Neuronal stem cell (in vitro differentiated cells): ENCODE measurements around the gene MGMT.

ENCODE experiments used
- DNase-seq: peaks from one replicate; pipeline ENCODE4 v3.0.0-alpha.2; 2013; ENCODE audit warnings: low spot score
- H2AFZ ChIP-seq: one replicate; pipeline ENCODE4 v1.6.1; 2013; ENCODE audit warnings: mild to moderate bottlenecking, low read length, inconsistent platforms
- H2AK5ac ChIP-seq: 2 replicates; pipeline ENCODE4 v1.6.1; 2013; ENCODE audit warnings: low read depth, mild to moderate bottlenecking, inconsistent platforms, low read length, moderate library complexity, mixed read lengths
- H2BK120ac ChIP-seq: 2 replicates; pipeline ENCODE4 v1.6.1; 2013; ENCODE audit warnings: low read depth, mild to moderate bottlenecking, inconsistent platforms, low read length, moderate library complexity, mixed read lengths
- H2BK12ac ChIP-seq: one replicate; pipeline ENCODE4 v1.6.1; 2013; ENCODE audit warnings: low read length, inconsistent platforms
- H2BK15ac ChIP-seq: 2 replicates; pipeline ENCODE4 v1.6.1; 2013; ENCODE audit warnings: mild to moderate bottlenecking, low read length, inconsistent platforms, mixed read lengths
- H2BK5ac ChIP-seq: one replicate; pipeline ENCODE4 v1.6.1; 2013; ENCODE audit warnings: inconsistent platforms, mild to moderate bottlenecking, low read length, moderate library complexity
- H3K14ac ChIP-seq: one replicate; pipeline ENCODE4 v1.6.1; 2013; ENCODE audit warnings: low read length, inconsistent platforms
- H3K18ac ChIP-seq: 2 replicates; pipeline ENCODE4 v1.6.1; 2013; ENCODE audit warnings: low read length, inconsistent platforms
- H3K23ac ChIP-seq: 2 replicates; pipeline ENCODE4 v1.6.1; 2013; ENCODE audit warnings: low read depth, mild to moderate bottlenecking, mixed read lengths, low read length, inconsistent platforms; ENCODE audit not compliant: poor library complexity
- H3K27ac ChIP-seq: replicated peaks from 3 replicates; pipeline ENCODE4 v1.5.1; 2013; ENCODE audit warnings: low read length, inconsistent platforms
- H3K27me3 ChIP-seq, 3 experiments: 2 replicates each; pipeline ENCODE4 v1.6.1; 2013; ENCODE audit warnings: low read length in 3 of 3, mild to moderate bottlenecking in 2 of 3, inconsistent platforms in 1 of 3, low read depth in 1 of 3, mixed read lengths in 1 of 3, moderate library complexity in 1 of 3; ENCODE audit not compliant: control insufficient read depth in 3 of 3, insufficient read depth in 3 of 3
- H3K36me3 ChIP-seq, 2 donors: replicated peaks in 1 of 2; 2 replicates each; pipeline ENCODE4 v1.6.1; 2013; ENCODE audit warnings: low read length in 2 of 2; ENCODE audit not compliant: control insufficient read depth in 2 of 2, insufficient read depth in 2 of 2
- H3K4ac ChIP-seq: 2 replicates; pipeline ENCODE4 v1.6.1; 2013; ENCODE audit warnings: inconsistent platforms, mild to moderate bottlenecking, low read length, moderate library complexity
- H3K4me1 ChIP-seq, 2 donors: 1 replicate in 1 of 2; 2 replicates in 1 of 2; pipeline ENCODE4 v1.6.1; 2013; ENCODE audit warnings: low read length in 2 of 2, low read depth in 1 of 2; ENCODE audit not compliant: control insufficient read depth in 2 of 2, insufficient read depth in 1 of 2
- H3K4me2 ChIP-seq: one replicate; pipeline ENCODE4 v1.6.1; 2013; ENCODE audit warnings: mild to moderate bottlenecking, low read length, inconsistent platforms; ENCODE audit not compliant: insufficient read depth, poor library complexity, severe bottlenecking
- H3K4me3 ChIP-seq, 2 donors: 2 replicates each; pipeline ENCODE4 v1.5.1; 2013; ENCODE audit warnings: low read length in 2 of 2, mild to moderate bottlenecking in 2 of 2, inconsistent platforms in 1 of 2, moderate library complexity in 1 of 2
- H3K79me1 ChIP-seq: one replicate; pipeline ENCODE4 v1.6.1; 2013; ENCODE audit warnings: low read depth, mild to moderate bottlenecking, inconsistent platforms, low read length, moderate library complexity
- H3K9ac ChIP-seq: one replicate; pipeline ENCODE4 v1.6.1; 2013; ENCODE audit warnings: mild to moderate bottlenecking, low read depth, low read length, inconsistent platforms; ENCODE audit not compliant: poor library complexity
- H3K9me3 ChIP-seq, 2 donors: replicated peaks in 1 of 2; 2 replicates each; pipeline versions ENCODE3 to v1.6.1; 2013; ENCODE audit warnings: low read length in 2 of 2, mild to moderate bottlenecking in 2 of 2, inconsistent platforms in 1 of 2, low read depth in 1 of 2, mixed read lengths in 1 of 2, moderate library complexity in 1 of 2; ENCODE audit not compliant: control insufficient read depth in 2 of 2, insufficient read depth in 1 of 2
- H4K8ac ChIP-seq: one replicate; pipeline ENCODE4 v1.6.1; 2013; ENCODE audit warnings: low read depth, mild to moderate bottlenecking, inconsistent platforms, low read length, moderate library complexity
- H4K91ac ChIP-seq: one replicate; pipeline ENCODE4 v1.6.1; 2013; ENCODE audit warnings: low read length, low read depth, mild to moderate bottlenecking, inconsistent platforms; ENCODE audit not compliant: poor library complexity
- WGBS, 2 donors: extraction: QIAGEN DNeasy Blood & Tissue Kit; methylation state at CpG; one replicate each; pipeline ENCODE4 v1.1.7; 2013; ENCODE audit warnings: missing lambda C conversion rate in 2 of 2, mixed read lengths in 1 of 2; ENCODE audit not compliant: insufficient read length in 2 of 2, insufficient replicate concordance in 1 of 2; ENCODE audit errors: extremely low coverage in 2 of 2; 5-methylcytosine and 5-hydroxymethylcytosine counted together

Gene MGMT

DNA sequence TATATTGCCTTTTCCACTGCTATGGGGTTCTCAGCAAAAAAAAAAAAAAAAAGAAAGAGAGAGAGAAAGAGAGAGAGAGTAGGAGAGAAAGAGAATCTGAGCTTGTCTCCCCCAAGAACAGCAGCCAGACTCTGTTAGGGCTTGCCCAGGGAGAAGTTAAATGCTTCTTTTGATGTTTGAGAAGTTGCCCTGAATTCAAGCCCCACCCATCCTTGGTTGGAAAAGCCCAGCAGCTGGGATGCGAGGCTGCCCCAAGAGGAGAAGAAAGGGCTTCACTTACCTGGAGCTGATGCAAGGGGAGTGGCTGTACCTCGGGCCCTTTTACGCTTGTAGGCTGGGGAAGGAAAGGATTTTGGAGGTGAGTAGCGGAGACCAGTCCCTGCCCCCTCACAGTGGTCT, 20.9 kb upstream of the MGMT start:
- Histone ChIP-seq H3K36me3 (no peaks in the 10 kb centered on the region), H3K4me1 (peaks cover 0 to 2% of the 10 kb centered on the region in 2 donors), H3K9ac (no peak overlapping the region), H2AK5ac (no peak overlapping the region), H3K14ac (no peak overlapping the region), H3K4me3 (no peak overlapping the region), H2BK12ac (no peak overlapping the region), H3K4ac (no peak overlapping the region), H4K91ac (no peak overlapping the region), H3K23ac (no peak overlapping the region), H3K4me2 (no peak overlapping the region), H3K79me1 (no peaks in the 10 kb centered on the region), H2BK5ac (no peak overlapping the region), H3K18ac (no peak overlapping the region), H4K8ac (no peak overlapping the region), H2AFZ (no peak overlapping the region), H2BK15ac (no peak overlapping the region), H3K27me3 (no peaks in the 10 kb centered on the region), H3K9me3 (no peaks in the 10 kb centered on the region), H3K27ac (no peak overlapping the region), H2BK120ac (no peak overlapping the region)
- WGBS, 2 donors, result no CpG with 5 or more reads among the region's 4 CpGs
- DNase-seq, result no peak

DNA sequence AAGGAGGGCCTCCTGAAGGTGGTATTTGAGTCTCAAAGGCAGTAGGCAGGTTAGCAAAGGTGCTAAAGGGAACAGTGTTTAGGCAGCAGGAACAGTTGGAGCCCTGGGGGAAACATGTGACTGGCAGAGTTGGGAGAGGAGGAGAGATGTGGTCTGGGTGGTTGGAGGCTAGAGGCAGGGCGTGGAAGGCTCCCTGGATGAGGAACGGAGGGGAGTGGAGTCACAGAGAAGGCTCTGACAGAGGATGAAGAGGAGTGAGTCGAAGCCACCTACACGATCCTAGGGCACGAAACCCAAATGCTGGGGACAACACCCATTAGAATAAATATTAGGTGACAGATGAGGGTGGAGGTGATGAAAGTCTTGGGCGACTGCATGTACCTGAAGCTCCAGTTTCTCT, 19.6 kb upstream of the MGMT start:
- DNase-seq, result no peak
- H3K27ac ChIP-seq, result no peak overlapping the region
- H2BK120ac ChIP-seq, result no peak overlapping the region
- no peak overlapping the region for H3K4ac ChIP-seq
- H2AFZ ChIP-seq, result no peak overlapping the region
- no peaks in the 10 kb centered on the region for H3K79me1 ChIP-seq
- no peak overlapping the region for H3K4me3 ChIP-seq
- no peak overlapping the region for H3K18ac ChIP-seq
- no peak overlapping the region for H3K23ac ChIP-seq
- no peaks in the 10 kb centered on the region for H3K27me3 ChIP-seq
- no peak overlapping the region for H4K91ac ChIP-seq
- H3K4me1 ChIP-seq, result peaks cover 0 to 2% of the 10 kb centered on the region in 2 donors
- H3K9me3 ChIP-seq, result no peaks in the 10 kb centered on the region
- H3K9ac ChIP-seq, result peak overlapping the region; percentile 39
- no peak overlapping the region for H2BK15ac ChIP-seq
- no peak overlapping the region for H3K4me2 ChIP-seq
- H4K8ac ChIP-seq, result no peak overlapping the region
- H3K36me3 ChIP-seq, result no peaks in the 10 kb centered on the region
- no CpG with 5 or more reads among the region's 6 CpGs for WGBS, 2 donors
- H2BK12ac ChIP-seq, result no peak overlapping the region
- H3K14ac ChIP-seq, result no peak overlapping the region
- no peak overlapping the region for H2AK5ac ChIP-seq
- no peak overlapping the region for H2BK5ac ChIP-seq

DNA sequence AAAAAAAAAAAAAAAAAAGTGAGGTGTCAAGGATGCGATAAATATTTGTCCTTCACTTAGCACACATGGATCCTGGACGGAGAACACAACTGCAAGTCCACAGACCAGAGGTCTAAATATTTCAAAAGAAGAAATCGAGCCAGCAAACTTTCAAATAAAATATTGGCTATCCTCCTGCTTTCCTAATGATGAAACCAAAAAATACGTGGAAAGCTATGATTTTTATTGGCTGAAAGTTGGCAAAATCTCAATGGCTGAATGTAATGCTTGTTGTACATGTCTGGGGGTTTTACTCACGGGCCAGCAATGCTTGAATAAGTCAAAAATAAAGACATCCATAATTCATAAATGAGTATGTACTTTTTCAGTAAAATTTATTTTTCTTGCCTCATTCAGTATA, 19.0 kb upstream of the MGMT start:
- no peak overlapping the region for H4K8ac ChIP-seq
- no peak overlapping the region for H2BK15ac ChIP-seq
- no peak overlapping the region for H2AK5ac ChIP-seq
- no peak for DNase-seq
- no peak overlapping the region for H3K4ac ChIP-seq
- H3K23ac ChIP-seq, result no peak overlapping the region
- no peaks in the 10 kb centered on the region for H3K36me3 ChIP-seq
- no peak overlapping the region for H3K18ac ChIP-seq
- H2BK120ac ChIP-seq, result no peak overlapping the region
- no peak overlapping the region for H3K9ac ChIP-seq
- no peak overlapping the region for H3K4me2 ChIP-seq
- no peak overlapping the region for H3K27ac ChIP-seq
- peaks cover 0 to 2% of the 10 kb centered on the region in 2 donors for H3K4me1 ChIP-seq
- H2BK12ac ChIP-seq, result no peak overlapping the region
- H4K91ac ChIP-seq, result no peak overlapping the region
- H3K27me3 ChIP-seq, result no peaks in the 10 kb centered on the region
- no peak overlapping the region for H2AFZ ChIP-seq
- no peak overlapping the region for H2BK5ac ChIP-seq
- H3K79me1 ChIP-seq, result no peaks in the 10 kb centered on the region
- WGBS, 2 donors, result no CpG with 5 or more reads among the region's 5 CpGs
- H3K9me3 ChIP-seq, result no peaks in the 10 kb centered on the region
- no peak overlapping the region for H3K4me3 ChIP-seq
- no peak overlapping the region for H3K14ac ChIP-seq

DNA sequence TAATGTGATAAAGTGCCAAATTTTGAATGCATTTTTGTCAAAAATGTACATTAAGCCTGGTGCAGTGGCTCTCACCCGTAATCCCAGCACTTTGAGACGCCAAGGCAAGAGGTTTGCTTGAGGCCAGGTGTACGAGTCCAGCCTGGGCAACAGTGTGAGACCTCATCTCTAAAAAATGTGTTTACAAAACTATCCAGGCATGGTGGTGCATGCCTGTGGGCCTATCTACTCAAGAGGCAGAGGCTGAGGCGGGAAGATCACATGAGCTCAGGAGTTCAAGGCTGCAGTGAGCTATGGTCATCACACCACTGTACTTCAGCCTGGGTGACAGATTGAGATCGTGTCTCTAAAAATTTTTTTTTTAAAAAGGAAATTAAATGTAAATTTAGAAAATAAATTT, 18.5 kb upstream of the MGMT start:
- Histone ChIP-seq H3K18ac (no peak overlapping the region), H3K4me3 (no peak overlapping the region), H4K8ac (no peak overlapping the region), H2BK120ac (no peak overlapping the region), H3K4me2 (no peak overlapping the region), H2BK5ac (no peak overlapping the region), H2AFZ (no peak overlapping the region), H3K14ac (no peak overlapping the region), H3K9ac (no peak overlapping the region), H3K4me1 (peaks cover 0 to 2% of the 10 kb centered on the region in 2 donors), H3K9me3 (no peaks in the 10 kb centered on the region), H3K27ac (no peak overlapping the region), H3K23ac (no peak overlapping the region), H2BK12ac (no peak overlapping the region), H4K91ac (no peak overlapping the region), H3K4ac (no peak overlapping the region), H3K27me3 (no peaks in the 10 kb centered on the region), H2BK15ac (no peak overlapping the region), H3K79me1 (no peaks in the 10 kb centered on the region), H3K36me3 (no peaks in the 10 kb centered on the region), H2AK5ac (no peak overlapping the region)
- WGBS, 2 donors, result no CpG with 5 or more reads among the region's 5 CpGs
- no peak for DNase-seq
